GM12875 (cell line): ENCODE data around the gene PLSCR1.

ENCODE experiments used
- H3K4me3 ChIP-seq: one replicate; pipeline ENCODE4 v1.5.1; 2011; ENCODE audit warnings: low read depth, low read length, control low read depth
- TF ChIP-seq, protein P1 (sequence below): IDR thresholded peaks from 2 replicates; pipeline ENCODE4 v1.5.1; 2011; ENCODE audit warnings: low read depth, mild to moderate bottlenecking, control low read depth, inconsistent platforms, low read length, moderate library complexity, borderline replicate concordance; ENCODE audit not compliant: insufficient read depth

The PLSCR1 gene

DNA sequence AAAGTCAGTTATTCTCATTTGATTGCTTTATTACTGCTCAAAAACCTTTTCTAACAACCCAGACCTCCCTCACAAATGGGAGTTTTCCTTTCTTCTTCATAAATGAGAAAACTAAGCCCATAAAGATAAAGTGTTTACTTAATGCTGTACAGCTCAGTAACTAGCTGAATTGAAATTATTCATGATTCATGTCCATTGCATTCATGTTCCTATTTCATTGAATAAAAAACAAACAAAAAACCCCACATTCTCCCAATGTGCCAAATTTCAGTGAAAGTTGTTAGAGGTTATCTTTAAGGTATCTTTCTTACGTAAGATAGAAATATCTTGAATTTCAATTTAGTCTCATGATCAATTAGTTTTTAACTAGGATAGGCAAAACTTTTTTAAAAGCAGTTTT lies 77.8 kb downstream of the PLSCR1 start:
- TF ChIP-seq, protein P1, sequence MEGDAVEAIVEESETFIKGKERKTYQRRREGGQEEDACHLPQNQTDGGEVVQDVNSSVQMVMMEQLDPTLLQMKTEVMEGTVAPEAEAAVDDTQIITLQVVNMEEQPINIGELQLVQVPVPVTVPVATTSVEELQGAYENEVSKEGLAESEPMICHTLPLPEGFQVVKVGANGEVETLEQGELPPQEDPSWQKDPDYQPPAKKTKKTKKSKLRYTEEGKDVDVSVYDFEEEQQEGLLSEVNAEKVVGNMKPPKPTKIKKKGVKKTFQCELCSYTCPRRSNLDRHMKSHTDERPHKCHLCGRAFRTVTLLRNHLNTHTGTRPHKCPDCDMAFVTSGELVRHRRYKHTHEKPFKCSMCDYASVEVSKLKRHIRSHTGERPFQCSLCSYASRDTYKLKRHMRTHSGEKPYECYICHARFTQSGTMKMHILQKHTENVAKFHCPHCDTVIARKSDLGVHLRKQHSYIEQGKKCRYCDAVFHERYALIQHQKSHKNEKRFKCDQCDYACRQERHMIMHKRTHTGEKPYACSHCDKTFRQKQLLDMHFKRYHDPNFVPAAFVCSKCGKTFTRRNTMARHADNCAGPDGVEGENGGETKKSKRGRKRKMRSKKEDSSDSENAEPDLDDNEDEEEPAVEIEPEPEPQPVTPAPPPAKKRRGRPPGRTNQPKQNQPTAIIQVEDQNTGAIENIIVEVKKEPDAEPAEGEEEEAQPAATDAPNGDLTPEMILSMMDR: no peak
- H3K4me3 ChIP-seq: no peak overlapping the region

DNA sequence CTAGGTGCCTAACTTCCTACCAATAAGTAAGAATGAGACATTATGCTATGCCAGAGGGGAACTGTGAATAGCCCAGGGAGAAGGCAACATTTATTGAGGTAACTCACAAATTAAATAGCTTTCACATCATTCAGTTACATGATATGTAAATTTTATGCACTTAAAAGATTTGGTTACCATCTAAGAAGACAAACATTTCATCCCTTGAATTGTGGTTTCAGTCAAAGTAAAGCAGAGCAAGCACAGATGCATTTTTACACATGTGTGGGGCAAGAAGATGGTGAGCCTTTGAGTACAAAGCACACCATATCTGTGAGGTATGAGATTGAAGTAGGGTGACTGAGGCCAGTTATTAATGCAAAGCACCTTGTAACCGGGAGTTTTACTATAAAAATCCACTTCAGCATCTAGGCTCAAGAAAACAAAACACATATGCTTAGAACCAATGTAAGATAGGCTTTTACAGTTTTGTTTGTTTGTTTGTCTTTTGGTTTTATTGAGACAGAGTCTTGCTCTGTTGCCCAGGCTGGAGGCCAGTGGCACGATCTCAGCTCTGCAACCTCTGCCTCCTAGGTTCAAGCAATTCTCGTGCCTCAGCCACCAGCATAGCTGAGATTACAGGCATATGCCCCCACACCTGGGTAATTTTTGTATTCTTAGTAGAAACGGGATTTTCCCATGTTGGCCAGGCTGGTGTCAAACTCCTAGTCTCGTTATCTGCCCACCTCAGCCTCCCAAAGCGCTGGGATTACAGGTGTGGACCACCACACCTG lies 78.5 kb downstream of the PLSCR1 start:
- TF ChIP-seq, protein P1: no peak
- H3K4me3 ChIP-seq: no peak overlapping the region
